GM18858 (cell line): Measurements from ENCODE around the gene NPHP1.
"Not testable (repeated sequence)": the region's sequence is repeated elsewhere in the genome, so short reads cannot be mapped to it uniquely, and the experiment has no call there.

Experiments used
- ATAC-seq: cut with Tn5 transposase; IDR thresholded peaks from one replicate; pipeline ENCODE4 v1.9.1; 2021; ENCODE audit not compliant: unreplicated experiment

The NPHP1 gene

DNA sequence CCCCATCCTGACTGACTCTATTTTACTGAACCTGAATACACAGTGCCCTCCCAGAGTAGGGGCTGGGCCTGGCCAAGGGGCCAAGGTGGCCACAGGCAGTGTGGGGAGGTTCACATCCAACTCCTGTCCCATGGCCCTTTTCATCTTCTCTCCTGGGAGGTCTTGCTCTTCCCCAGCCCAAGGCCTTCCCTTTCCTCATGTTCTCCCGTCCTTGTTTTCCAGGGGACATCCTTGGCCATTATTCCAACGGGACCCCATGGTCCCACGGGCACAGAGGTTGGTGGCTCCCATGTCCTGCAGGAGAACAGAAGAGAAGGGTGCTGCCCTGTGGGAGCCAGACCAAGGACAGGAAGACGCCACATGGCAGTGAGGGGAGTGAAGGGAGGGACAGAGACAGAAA, 99.6 kb downstream of the NPHP1 start:
- ATAC-seq: no peak

- no peak for ATAC-seq
These were observed 100.6 kb downstream of the NPHP1 start for GRCh38 chr2:110104025-110104771.

- ATAC-seq: no peak
These were observed 101.5 kb downstream of the NPHP1 start for GRCh38 chr2:110103061-110103961.

DNA sequence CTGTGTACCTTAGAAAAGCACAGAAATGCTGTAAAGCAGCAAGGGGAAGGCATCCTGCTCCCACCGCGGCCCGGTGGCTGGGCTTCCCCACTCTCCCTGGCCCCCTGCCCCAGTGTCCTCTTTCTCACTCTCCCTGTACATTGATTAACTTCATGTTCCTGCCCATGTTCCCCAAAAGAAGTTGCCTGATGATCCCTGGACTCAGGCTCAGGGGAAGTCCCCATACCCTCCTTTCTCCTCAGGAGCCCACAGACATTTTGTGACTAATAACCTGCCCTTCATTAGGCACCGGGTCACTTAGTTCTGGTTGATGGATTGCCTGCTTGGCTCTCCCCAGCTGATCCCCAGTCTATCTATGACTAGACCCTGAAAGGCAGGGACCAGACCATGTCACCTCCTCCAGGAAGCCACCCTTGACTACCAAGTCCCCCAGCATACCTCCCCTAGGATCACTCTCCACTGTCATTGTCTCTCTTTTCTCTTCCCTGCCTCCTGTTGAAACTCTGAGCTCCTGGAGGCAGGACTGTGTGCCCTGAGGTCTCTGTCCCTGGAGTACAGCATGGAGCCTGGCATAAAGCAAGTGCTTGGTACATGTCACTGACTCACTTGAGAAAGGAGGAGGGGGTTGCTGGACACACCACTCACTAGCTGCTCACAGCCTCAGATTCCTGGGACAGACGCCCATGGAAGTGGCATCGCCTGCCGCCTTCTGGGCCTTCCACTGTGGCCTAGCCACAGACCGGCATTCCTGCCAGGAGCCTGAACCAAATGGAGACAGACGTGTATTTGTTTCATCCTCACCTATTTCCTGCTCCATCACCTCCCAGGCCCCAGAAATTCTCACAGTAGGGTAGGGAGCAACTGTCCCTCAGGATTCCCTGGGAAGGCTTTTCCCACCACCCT, 102.7 kb downstream of the NPHP1 start:
- ATAC-seq: no peak

GRCh38 chr2:110101280-110101844, 103.5 kb downstream of the NPHP1 start:
- no peak for ATAC-seq

DNA sequence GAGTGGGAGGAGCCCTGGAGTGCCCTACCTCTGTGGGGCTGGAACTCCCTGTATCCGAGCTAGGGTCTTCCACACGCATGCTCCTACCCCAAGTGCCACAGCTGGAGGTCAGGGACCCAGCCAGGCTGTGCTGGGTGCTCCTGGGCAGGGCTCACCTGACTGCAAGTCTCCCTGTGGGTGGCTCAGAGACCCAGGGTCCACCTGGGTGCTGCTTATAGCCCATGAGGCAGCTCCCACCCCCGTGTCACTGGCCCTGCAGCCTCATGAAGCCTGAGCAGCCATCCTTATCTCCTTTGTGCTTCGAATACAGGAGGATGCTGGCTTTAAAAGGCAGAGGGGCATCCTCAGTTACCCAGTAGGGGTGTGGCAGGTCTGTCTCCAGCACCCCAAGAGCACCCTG, 103.9 kb downstream of the NPHP1 start:
- not testable (repeated sequence) for ATAC-seq

GRCh38 chr2:110100480-110100879, 104.3 kb downstream of the NPHP1 start:
- ATAC-seq: no peak

DNA sequence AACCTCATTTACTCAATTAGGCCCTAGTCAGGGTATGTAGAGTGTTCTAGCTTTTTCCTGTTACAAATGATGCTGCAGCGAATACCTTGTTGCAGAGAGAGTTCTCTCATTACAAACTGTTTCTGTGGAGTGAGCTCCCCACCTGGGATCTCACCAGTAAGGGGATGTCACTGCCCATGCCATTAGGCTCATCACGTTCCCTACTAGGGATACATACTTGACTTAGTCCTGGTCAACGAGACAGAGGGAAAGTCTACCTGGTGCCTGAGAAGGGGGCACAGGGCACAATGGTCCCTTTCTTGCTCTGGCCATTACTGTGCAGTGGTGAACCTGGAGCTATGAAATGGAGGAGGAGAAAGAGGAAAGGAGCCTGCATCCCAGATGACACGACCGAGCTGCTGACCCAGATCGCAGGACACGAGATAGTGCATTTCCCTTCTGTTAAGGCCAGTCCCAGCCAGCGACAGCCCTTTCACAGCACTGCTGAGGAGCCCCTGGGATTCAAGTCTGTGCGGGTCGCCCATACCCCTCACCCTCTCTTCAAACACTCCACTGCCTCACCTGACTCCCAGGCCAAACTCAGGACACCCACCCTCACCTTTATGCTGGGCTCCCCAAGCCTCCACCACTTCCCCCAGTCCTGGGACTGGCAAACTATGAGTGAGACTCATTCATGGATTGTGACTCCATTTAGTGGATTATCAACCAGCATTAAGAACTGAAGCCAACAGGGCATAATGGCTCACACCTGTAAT, 105.2 kb downstream of the NPHP1 start:
- no peak for ATAC-seq

DNA sequence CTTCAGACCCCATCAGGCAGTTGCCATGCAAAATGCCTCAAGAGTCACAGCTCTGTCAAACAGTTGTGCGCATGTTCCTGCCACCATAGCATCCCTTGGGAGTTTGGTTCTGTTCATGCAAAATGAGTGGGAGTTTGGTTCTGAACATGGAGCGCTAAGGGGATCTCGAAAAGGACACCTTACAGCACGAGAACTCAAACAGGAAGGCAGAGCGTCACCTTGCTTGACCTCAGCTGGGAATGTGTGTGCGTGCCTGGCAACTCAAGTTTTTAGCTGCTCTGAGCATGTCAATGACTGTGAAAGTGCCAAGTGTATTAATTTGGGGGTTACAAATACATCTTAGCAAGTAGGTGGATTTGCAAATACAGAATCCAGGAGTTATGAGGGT, 105.8 kb downstream of the NPHP1 start:
- ATAC-seq: no peak

GRCh38 chr2:110097506-110098220, 107.2 kb downstream of the NPHP1 start:
- no peak for ATAC-seq

DNA sequence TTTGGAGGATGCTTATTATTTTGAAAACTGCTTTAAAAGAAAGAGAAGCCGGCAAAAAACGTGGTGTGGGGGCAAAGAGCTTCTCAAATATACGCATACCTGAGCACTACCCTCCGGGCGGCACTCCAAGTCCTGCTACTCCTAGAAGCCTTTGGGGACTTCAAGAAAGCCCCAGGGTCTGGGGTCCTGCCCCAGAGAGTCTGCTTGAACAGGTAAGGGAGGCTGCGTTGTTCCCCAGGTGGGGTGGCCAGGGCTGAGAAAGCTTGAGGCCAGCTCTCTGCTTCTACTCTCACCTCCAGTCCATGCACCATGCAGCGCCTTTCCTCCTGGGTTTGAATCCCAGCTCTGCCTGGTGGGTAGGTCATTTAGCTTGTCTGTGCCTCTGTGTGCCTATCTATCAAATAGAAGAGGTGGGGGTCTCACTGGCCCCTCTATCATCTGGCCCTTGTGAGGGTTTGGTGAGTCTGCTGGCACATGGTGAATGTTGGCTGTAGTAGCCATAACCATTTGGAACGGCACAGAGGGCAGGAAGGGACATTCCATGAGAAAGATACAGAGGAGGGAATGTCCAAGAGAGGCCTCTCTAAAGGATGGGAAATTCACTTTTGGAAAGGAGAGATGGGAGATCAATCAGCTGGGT, 108.7 kb downstream of the NPHP1 start:
- ATAC-seq: no peak

- ATAC-seq: not testable (repeated sequence)
These were observed 109.8 kb downstream of the NPHP1 start for GRCh38 chr2:110094884-110095534.

GRCh38 chr2:110093924-110094323, 110.9 kb downstream of the NPHP1 start:
- ATAC-seq: not testable (repeated sequence)

DNA sequence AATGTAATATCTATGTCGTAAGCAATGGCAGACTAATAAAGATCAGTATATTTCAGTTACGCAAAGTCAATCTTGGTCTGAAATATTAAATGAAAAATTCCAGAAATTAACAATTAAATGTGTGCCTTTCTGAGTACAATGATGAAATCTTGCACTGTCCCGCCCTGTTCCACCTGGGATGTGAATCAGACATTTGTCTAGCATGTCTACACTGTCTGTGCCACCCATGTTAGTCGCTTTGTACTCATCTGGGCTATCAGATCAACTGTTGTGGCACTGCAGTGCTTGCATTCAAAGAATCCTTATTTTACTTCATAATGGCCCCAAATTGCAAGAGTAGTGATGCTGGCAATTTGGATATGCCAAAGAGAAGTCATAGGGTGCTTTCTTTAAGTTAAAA, 114.6 kb downstream of the NPHP1 start:
- not testable (repeated sequence) for ATAC-seq

- not testable (repeated sequence) for ATAC-seq
These were observed 121.1 kb downstream of the NPHP1 start for GRCh38 chr2:110083757-110084156.

DNA sequence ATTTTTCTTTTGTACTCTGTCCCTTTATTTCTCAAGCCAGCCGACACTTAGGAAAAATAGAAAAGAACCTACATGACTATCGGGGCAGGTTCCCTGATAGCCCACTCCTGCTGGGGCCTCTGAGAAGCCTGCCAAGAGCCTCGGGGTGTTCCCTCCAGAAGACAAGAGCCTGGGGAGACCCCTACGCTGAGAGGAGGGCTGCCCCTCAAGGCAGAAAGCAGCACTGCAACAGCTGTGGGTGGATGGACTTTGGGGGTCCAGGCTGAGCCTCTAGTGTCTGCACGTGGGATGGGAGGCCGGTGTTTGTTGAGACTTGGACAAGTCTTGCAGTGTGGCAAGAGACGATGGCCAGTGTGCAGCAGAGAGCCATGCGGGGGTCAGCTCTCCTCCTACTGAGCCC, 121.7 kb downstream of the NPHP1 start:
- ATAC-seq: not testable (repeated sequence)

DNA sequence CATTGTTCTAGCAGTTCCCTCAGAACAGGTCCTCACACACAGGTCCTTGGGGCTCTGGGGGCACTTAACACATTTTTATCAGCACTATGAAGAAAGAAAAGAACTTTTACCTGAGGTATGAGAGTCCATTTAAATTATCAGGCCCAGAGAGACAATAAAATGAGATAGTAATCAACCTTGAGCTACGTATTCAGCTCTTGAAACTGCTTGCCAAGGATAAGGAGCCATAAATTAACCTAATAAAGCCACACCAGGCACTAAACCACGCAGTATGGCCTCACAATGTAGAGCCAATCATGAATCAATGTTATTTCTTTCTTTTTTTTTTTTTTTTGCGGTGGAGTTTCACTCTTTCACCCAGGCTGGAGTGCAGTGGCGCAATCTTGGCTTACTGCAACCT, 126.7 kb downstream of the NPHP1 start:
- not testable (repeated sequence) for ATAC-seq

DNA sequence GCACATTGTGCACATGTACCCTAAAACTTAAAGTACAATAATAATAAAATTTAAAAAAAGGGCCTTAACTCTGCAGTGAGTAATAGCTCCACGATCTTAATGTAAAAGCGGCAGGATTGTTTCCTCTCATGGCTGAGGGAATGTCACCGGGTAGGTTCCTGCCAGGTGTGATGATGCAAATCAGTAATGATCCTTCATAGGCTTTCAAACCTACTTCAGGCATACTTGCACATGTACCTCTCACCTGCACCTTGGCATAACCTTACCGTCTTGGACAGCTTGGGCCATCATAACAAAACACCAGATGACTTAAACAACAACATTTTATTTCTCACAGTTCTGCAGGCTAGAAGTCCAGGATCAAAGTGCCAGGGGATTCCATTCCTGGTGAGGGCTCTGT, 128.9 kb downstream of the NPHP1 start:
- ATAC-seq: not testable (repeated sequence)
